GM18502 (cell line): Measurements from ENCODE around the gene MKNK1.

ENCODE experiments used
- ATAC-seq: cut with Tn5 transposase; IDR thresholded peaks from one replicate; pipeline ENCODE4 v1.9.1; 2021; ENCODE audit warnings: mild to moderate bottlenecking; ENCODE audit not compliant: unreplicated experiment, poor library complexity

Gene MKNK1

DNA sequence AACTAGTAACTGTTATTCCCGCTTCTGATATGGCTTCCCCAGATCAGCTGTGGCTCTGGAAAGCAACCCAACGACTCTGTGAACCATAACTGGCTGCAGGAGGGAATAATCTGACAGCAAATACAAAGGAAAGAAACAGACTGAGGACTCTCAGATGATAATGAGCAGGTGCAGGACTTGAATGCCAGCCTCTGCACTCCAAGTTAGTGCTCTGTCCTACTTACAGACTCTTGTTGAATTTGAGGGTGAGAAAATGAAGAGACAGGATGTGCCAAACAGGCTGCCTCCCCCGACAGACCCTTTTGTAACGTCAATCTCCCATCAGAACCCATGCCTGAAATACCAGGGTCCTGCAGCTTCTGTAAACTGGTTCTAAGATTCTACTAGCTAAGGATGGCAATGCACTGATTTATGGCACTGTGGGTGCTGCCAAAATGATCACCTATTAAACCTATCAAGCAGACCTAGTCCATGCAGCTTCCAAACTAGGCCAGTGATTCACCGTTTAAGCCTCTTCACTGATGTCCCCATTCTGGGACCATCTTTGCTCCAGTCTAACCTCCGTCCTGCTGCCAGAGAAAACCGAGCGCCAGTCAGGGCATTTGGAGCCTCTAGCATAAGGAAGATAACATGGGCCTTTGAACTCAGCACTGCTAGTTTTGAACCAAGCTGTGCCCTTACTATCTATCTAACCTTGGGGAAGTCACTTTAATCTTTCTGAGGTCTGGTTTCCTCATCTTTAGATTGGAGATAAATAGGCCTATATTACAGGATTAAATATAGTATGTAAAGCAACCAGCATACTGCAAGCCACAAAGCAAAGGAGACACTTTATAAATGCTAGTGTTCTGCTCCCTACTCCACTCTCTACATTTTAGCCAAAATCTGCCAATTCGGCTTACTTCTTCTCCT is 4.8 kb downstream of the MKNK1 start:
- no peak for ATAC-seq

DNA sequence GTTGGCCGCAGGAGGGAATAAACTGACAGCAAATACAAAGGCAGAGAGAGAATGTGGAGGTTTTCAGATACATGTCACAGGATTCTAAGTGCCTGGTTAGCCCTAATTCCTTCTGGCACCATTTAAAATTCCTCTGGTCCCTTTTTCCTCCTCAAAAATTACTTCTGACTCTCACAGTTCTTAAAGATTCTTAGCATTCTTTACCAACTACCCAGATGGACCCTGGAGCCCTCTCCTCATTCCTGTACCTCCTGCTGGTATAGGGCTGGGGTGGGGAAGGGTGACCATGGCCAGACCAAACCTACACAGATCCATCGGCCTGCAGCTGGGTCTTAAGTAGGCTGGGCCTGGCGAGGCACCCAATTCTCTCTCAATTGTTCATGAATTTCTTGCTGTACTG is 7.2 kb downstream of the MKNK1 start:
- no peak for ATAC-seq

GRCh38 chr1:46596036-46596435 is 8.0 kb downstream of the MKNK1 start:
- no peak for ATAC-seq

DNA sequence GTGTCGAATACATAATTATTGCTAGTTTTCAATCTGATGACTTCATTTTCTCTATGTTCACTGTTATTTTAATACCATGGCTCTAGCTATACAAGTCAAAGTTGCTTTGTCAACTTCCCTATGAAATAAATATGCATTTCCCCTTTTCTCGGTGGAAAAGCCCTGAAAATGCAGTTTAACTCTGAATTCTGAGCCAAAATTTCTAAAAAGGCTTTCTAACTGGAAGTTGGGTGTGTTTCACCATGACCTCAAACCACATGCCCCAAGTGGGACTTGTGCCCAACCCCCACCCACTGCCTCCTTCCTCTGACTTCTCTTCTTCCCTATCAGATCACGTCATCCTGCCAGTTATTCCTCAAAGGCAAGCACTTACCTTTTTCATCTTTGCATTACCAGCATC is 8.9 kb downstream of the MKNK1 start:
- no peak for ATAC-seq

GRCh38 chr1:46594063-46594462 is 10.0 kb downstream of the MKNK1 start:
- ATAC-seq, result no peak

DNA sequence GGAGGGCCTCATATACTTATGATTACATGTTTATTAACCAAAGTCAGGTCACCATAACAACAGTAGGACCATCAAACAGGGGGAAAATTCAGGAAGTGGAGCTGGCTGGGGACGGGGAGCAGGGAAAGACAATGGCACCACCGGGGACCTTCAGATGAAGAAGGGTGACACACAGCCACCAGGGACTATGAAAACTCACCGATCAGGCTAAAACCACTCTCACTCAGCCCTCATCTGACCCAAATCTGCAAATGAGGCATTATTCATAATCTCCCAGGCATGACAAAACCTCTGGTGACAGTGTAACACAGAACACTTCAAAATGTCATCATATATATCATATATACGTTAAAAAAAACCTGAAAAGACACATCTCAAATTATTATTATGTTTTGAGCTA is 11.2 kb downstream of the MKNK1 start:
- ATAC-seq, result no peak

DNA sequence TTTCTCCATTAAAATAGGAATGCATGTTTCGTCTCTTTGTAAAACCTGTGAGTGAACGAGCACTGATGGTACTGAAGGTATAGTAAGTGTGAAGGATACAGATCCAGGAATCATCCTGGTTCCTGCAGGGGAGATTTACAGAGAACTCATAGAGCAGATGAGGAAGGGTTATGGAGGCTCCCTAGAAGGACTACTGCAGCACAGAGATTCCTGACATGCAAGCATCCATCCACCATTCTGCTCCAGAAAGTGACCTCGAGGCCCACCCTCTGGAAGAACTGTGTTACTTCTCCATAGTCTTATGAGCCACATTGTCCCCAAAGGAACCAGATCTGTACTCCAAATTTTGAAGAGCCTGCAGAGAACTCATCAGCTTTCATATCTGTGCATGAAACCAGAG is 14.5 kb downstream of the MKNK1 start:
- no peak for ATAC-seq

- no peak for ATAC-seq
Observed at GRCh38 chr1:46587069-46587468, 17.0 kb downstream of the MKNK1 start.

GRCh38 chr1:46585312-46585938 is 18.6 kb downstream of the MKNK1 start:
- ATAC-seq, result no peak

DNA sequence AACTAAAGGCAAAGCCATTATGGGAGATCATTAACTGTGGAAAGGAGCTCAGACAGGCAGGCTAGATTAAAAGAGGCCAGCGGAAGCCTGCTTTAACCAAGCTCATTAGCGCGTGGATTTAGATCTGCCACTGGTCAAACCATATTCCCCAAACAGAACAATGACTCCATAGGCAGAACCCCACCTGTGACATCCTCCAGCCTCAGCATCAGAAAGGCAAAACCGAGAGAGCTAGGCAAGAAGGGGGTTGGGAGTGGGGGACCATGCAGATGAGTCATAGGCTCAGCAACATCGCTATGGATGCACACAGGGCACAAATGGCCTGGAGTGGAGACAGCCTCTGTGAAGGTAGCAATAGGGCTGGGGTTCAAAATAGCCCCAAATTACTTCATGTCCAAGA is 20.6 kb downstream of the MKNK1 start:
- no peak for ATAC-seq

- ATAC-seq, result no peak
Observed at GRCh38 chr1:46582972-46583371, 21.1 kb downstream of the MKNK1 start.

GRCh38 chr1:46581681-46582455 is 22.2 kb downstream of the MKNK1 start:
- ATAC-seq, result no peak

- no peak for ATAC-seq
Observed at GRCh38 chr1:46580140-46580903, 23.7 kb downstream of the MKNK1 start.

GRCh38 chr1:46577671-46578070 is 26.4 kb downstream of the MKNK1 start:
- no peak for ATAC-seq

GRCh38 chr1:46576596-46576995 is 27.5 kb downstream of the MKNK1 start:
- no peak for ATAC-seq

GRCh38 chr1:46575778-46576177 is 28.3 kb downstream of the MKNK1 start:
- ATAC-seq, result no peak

DNA sequence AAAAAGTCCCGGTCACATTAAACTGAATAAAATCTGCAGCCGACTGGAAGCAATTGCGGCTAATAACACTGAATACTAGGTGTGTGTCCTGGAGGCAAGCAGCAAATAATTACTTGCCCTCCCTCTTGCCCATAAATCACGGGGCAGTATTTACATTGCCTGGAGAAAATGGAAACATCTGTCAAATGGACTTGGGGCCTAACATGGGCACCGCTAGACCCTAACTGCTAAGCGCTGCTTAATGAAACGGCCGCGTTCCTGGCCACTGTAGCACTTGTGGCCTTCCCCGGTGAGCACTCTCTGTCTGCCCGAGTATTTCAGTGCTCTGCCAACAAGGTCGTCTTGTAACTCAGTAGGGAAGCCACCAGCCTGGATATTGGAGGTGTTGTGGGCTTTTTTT is 28.8 kb downstream of the MKNK1 start:
- ATAC-seq, result no peak

- ATAC-seq, result no peak
Observed at GRCh38 chr1:46571691-46572225, 32.3 kb downstream of the MKNK1 start.

- no peak for ATAC-seq
Observed at GRCh38 chr1:46569884-46570725, 34.0 kb downstream of the MKNK1 start.
